OCI-LY7 (cell line): Measurements from ENCODE around the gene GRHL1. TPM values are rescaled to one million over a fixed set of nuclear protein-coding genes. Genes with fewer than 3 reads are reported as not detected.
"Not testable (repeated sequence)": the region's sequence is repeated elsewhere in the genome, so short reads cannot be mapped to it uniquely, and the experiment has no call there.

Experiments used
- BruUV-seq: library from RNA; stranded (reverse); fragments of 400-500 nt; replicated peaks from 2 replicates; lab custom pipeline; 2021; lab: Mats Ljungman, UMichigan
- CTCF ChIA-PET: fragments of 300-600 bp; sonication (Branson Sonifier 250); formaldehyde crosslinking; loops from one replicate; lab custom pipeline; 2022; ENCODE audit warnings: antibody characterized with exemption; ENCODE audit not compliant: unreplicated experiment; lab: Charles Lee
- POLR2A ChIA-PET: fragments of 300-600 bp; sonication (Branson Sonifier 250); formaldehyde crosslinking; loops from one replicate; lab custom pipeline; 2022; ENCODE audit warnings: antibody characterized with exemption; lab: Charles Lee
- DNase-seq: peaks from one replicate; pipeline ENCODE4 v3.0.0-alpha.2; 2015; ENCODE audit warnings: low spot score
- H2AFZ ChIP-seq: fragments of 200-600 bp; sonication (generic), shearing (Covaris generic); 2 replicates; pipeline ENCODE4 v1.6.1; 2014; ENCODE audit warnings: mild to moderate bottlenecking, antibody characterized with exemption, low read length, moderate library complexity
- H3K27ac ChIP-seq: fragments of 200-600 bp; sonication (generic); 2 replicates; pipeline ENCODE4 v1.5.1; 2014; ENCODE audit warnings: mixed run types, low read depth, mild to moderate bottlenecking, moderate library complexity, low read length, inconsistent platforms; ENCODE audit not compliant: poor library complexity, severe bottlenecking
- H3K36me3 ChIP-seq: fragments of 200-600 bp; sonication (generic); 2 replicates; pipeline ENCODE4 v1.6.1; 2014; ENCODE audit warnings: mild to moderate bottlenecking, antibody characterized with exemption, low read length, moderate library complexity, mixed read lengths; ENCODE audit not compliant: insufficient read depth
- H3K4me1 ChIP-seq: fragments of 200-600 bp; sonication (generic); 2 replicates; pipeline ENCODE4 v1.5.1; 2014; ENCODE audit warnings: mild to moderate bottlenecking, low read length; ENCODE audit not compliant: insufficient read depth, poor library complexity, severe bottlenecking
- H3K4me2 ChIP-seq: fragments of 200-600 bp; sonication (generic); 2 replicates; pipeline ENCODE4 v1.6.1; 2014; ENCODE audit warnings: mild to moderate bottlenecking, low read length
- H3K4me3 ChIP-seq: fragments of 200-600 bp; sonication (generic); 2 replicates; pipeline ENCODE4 v1.5.1; 2014; ENCODE audit warnings: mild to moderate bottlenecking, low read depth, low read length; ENCODE audit not compliant: poor library complexity, severe bottlenecking
- H3K79me2 ChIP-seq: fragments of 200-600 bp; sonication (generic); 2 replicates; pipeline ENCODE4 v1.6.1; 2016; ENCODE audit warnings: low read depth, mild to moderate bottlenecking, low read length, moderate library complexity, mixed read lengths; ENCODE audit not compliant: insufficient read depth
- H3K9me2 ChIP-seq: fragments of 200-600 bp; sonication (generic); 2 replicates; pipeline ENCODE4 v1.6.1; 2016; ENCODE audit warnings: mild to moderate bottlenecking, low read length, mixed read lengths; ENCODE audit not compliant: insufficient read depth
- H3K9me3 ChIP-seq: fragments of 200-600 bp; sonication (generic); 2 replicates; pipeline ENCODE4 v1.6.1; 2014; ENCODE audit warnings: mild to moderate bottlenecking, mixed run types, low read length, mixed read lengths
- H4K20me1 ChIP-seq: fragments of 200-600 bp; sonication (generic); 2 replicates; pipeline ENCODE4 v1.6.1; 2014; ENCODE audit warnings: mild to moderate bottlenecking, antibody characterized with exemption, low read length, moderate library complexity, mixed read lengths; ENCODE audit not compliant: insufficient read depth
- CTCF ChIP-seq: fragments of 200-600 bp; sonication (generic); conservative IDR thresholded peaks from 2 replicates; pipeline ENCODE4 v1.5.1; 2014; ENCODE audit warnings: mild to moderate bottlenecking, antibody characterized with exemption, low read length, moderate library complexity, mixed read lengths
- EZH2phosphoT487 ChIP-seq: fragments of 200-600 bp; sonication (generic); IDR thresholded peaks from 2 replicates; pipeline ENCODE4 v1.6.1; 2018; ENCODE audit warnings: low read depth, borderline replicate concordance, mild to moderate bottlenecking, mixed run types, antibody characterized with exemption, low read length, moderate library complexity, mixed read lengths
- intact Hi-C: fragments of 100-400 bp; cut with micrococcal nuclease; formaldehyde crosslinking; loops from one replicate; pipeline ENCODE4 v1.10.0; 2022; ENCODE audit not compliant: unreplicated experiment
- total RNA-seq, 2 experiments: library from RNA; depleted of rRNA in 1 of 2; stranded (reverse); fragments of >200 nt in 1 of 2; shearing (Covaris generic) in 1 of 2; gene quantifications; 2 replicates each; pipeline ENCODE4 v1.2.3, GENCODE V29; 2014 to 2022

Gene GRHL1
- total RNA-seq, 2 experiments from 2014 or later, result 0.19 to 2.5 TPM

- intact Hi-C loops, result loop anchor here (5.0 kb wide), 1 partner anchor 217 kb away; no protein-coding TSS in a partner anchor
- Histone ChIP-seq H2AFZ (no peak overlapping the region), H3K27ac (no peak overlapping the region), H3K9me3 (no peaks in the 10 kb centered on the region), H3K4me1 (no peaks in the 10 kb centered on the region), H3K9me2 (no peaks in the 10 kb centered on the region), H4K20me1 (no peaks in the 10 kb centered on the region), H3K4me3 (no peak overlapping the region), H3K4me2 (no peak overlapping the region), H3K79me2 (no peaks in the 10 kb centered on the region), H3K36me3 (no peaks in the 10 kb centered on the region)
- ChIA-PET POLR2A (interaction anchor here (0.5 kb wide), 1 partner anchor 837 kb away, joined by 5 read pairs; no protein-coding TSS in a partner anchor), CTCF (no interaction called here)
- no TSS peak for BruUV-seq
- TF ChIP-seq CTCF (no peak), EZH2phosphoT487 (no peak)
- no peak for DNase-seq
Observed at GRCh38 chr2:10028988-10029874, 77.7 kb downstream of the GRHL1 start.

GRCh38 chr2:10029875-10030223 is 78.4 kb downstream of the GRHL1 start:
- intact Hi-C loops, result loop anchor here (5.0 kb wide), 1 partner anchor 218 kb away; no protein-coding TSS in a partner anchor
- no peak for TF ChIP-seq CTCF
- TF ChIP-seq EZH2phosphoT487, result no peak
- no peak overlapping the region for H3K27ac ChIP-seq
- H2AFZ ChIP-seq, result no peak overlapping the region
- ChIA-PET CTCF (no interaction called here), POLR2A (no interaction called here)
- H3K4me2 ChIP-seq, result no peak overlapping the region
- DNase-seq, result no peak
- no peak overlapping the region for H3K4me3 ChIP-seq
- no TSS peak for BruUV-seq
- H3K9me3 ChIP-seq, result no peaks in the 10 kb centered on the region
- no peaks in the 10 kb centered on the region for H3K79me2 ChIP-seq
- no peaks in the 10 kb centered on the region for H3K9me2 ChIP-seq
- H3K4me1 ChIP-seq, result no peaks in the 10 kb centered on the region
- H4K20me1 ChIP-seq, result no peaks in the 10 kb centered on the region
- H3K36me3 ChIP-seq, result no peaks in the 10 kb centered on the region

- no peak overlapping the region for H3K4me2 ChIP-seq
- no peaks in the 10 kb centered on the region for H4K20me1 ChIP-seq
- no peak for DNase-seq
- H3K36me3 ChIP-seq, result no peaks in the 10 kb centered on the region
- no peak overlapping the region for H2AFZ ChIP-seq
- no peak overlapping the region for H3K27ac ChIP-seq
- H3K4me3 ChIP-seq, result no peak overlapping the region
- H3K9me2 ChIP-seq, result no peaks in the 10 kb centered on the region
- POLR2A ChIA-PET, result interaction anchor here (1.0 kb wide), 1 partner anchor 52 kb away, joined by 3 read pairs; no protein-coding TSS in a partner anchor
- H3K9me3 ChIP-seq, result no peaks in the 10 kb centered on the region
- BruUV-seq, result no TSS peak
- TF ChIP-seq EZH2phosphoT487, result no peak
- TF ChIP-seq CTCF, result no peak
- no peaks in the 10 kb centered on the region for H3K79me2 ChIP-seq
- intact Hi-C loops, result no loop called here
- no peaks in the 10 kb centered on the region for H3K4me1 ChIP-seq
- CTCF ChIA-PET, result no interaction called here
Observed at GRCh38 chr2:10030311-10030736, 78.8 kb downstream of the GRHL1 start.

GRCh38 chr2:10030798-10031197 is 79.3 kb downstream of the GRHL1 start:
- H3K27ac ChIP-seq, H3K36me3 ChIP-seq, BruUV-seq, intact Hi-C loops, H2AFZ ChIP-seq, H3K4me1 ChIP-seq, H3K4me2 ChIP-seq, CTCF ChIA-PET, H3K4me3 ChIP-seq, H3K9me2 ChIP-seq, DNase-seq, H4K20me1 ChIP-seq, H3K9me3 ChIP-seq, H3K79me2 ChIP-seq: not testable (repeated sequence)
- POLR2A ChIA-PET, result interaction anchor here (1.0 kb wide), 1 partner anchor 52 kb away, joined by 3 read pairs; no protein-coding TSS in a partner anchor
